Neural cell (in vitro differentiated cells): ENCODE data around the gene SLC38A5.

Experiments used
- EP300 ChIP-seq: fragments of 450-650 bp; conservative IDR thresholded peaks from 2 replicates; pipeline ENCODE4 v1.6.1; 2014; ENCODE audit warnings: antibody characterized with exemption, mild to moderate bottlenecking, moderate library complexity; ENCODE audit not compliant: poor library complexity, severe bottlenecking
- EZH2 ChIP-seq: fragments of 200-600, 300-800 bp; shearing (Covaris generic), sonication (generic); IDR thresholded peaks from 2 replicates; pipeline ENCODE4 v1.6.1; 2014; ENCODE audit warnings: antibody characterized with exemption, low read length, borderline replicate concordance, mild to moderate bottlenecking; ENCODE audit not compliant: insufficient read depth, poor library complexity, severe bottlenecking
- MXI1 ChIP-seq: fragments of 450-650 bp; conservative IDR thresholded peaks from 2 replicates; pipeline ENCODE4 v1.6.1; 2014; ENCODE audit warnings: antibody characterized with exemption, mild to moderate bottlenecking; ENCODE audit not compliant: poor library complexity, severe bottlenecking
- POLR2AphosphoS5 ChIP-seq: IDR thresholded peaks from 2 replicates; pipeline ENCODE4 v1.6.1; 2012
- RAD21 ChIP-seq: fragments of 450-650 bp; conservative IDR thresholded peaks from 2 replicates; pipeline ENCODE4 v1.6.1; 2014; ENCODE audit warnings: antibody characterized with exemption, mild to moderate bottlenecking, moderate library complexity
- SMC3 ChIP-seq: fragments of 450-650 bp; conservative IDR thresholded peaks from 2 replicates; pipeline ENCODE4 v1.6.1; 2014; ENCODE audit warnings: antibody characterized with exemption, mild to moderate bottlenecking, moderate library complexity; ENCODE audit not compliant: poor library complexity
- TAF1 ChIP-seq: IDR thresholded peaks from 2 replicates; pipeline ENCODE4 v1.6.1; 2012; ENCODE audit warnings: low read depth
- TF ChIP-seq, protein P1 (sequence below): fragments of 450-650 bp; IDR thresholded peaks from 2 replicates; pipeline ENCODE4 v1.5.1; 2014; ENCODE audit warnings: antibody characterized with exemption, mild to moderate bottlenecking, moderate library complexity; ENCODE audit not compliant: poor library complexity, severe bottlenecking
- TF ChIP-seq, protein P2 (sequence below): IDR thresholded peaks from 2 replicates; pipeline ENCODE4 v1.6.1; 2012; ENCODE audit warnings: borderline replicate concordance

DNA sequence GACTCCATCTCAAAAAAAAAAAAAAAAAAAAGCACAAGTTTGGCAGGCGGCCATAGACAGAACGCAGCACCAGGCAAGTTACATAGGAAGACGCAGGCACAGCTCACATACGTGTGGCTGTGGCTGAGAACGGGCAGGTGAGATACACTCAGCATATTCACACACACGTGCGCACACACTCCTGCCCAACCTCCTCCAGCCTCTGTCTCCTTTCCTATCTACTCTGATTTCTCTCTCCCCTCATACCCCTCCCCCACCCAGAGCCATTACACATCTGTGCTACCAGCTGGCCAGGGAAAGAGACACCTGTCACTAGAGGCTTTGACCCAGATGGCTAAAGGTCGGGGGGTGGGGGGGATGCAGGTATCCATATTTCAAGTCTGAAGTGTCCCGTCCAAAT, 2.2 kb upstream of the SLC38A5 start:
- TF ChIP-seq TAF1 (no peak), EZH2 (no peak), EP300 (no peak), POLR2AphosphoS5 (no peak), SMC3 (no peak), RAD21 (no peak), MXI1 (no peak)
- TF ChIP-seq, protein P1, sequence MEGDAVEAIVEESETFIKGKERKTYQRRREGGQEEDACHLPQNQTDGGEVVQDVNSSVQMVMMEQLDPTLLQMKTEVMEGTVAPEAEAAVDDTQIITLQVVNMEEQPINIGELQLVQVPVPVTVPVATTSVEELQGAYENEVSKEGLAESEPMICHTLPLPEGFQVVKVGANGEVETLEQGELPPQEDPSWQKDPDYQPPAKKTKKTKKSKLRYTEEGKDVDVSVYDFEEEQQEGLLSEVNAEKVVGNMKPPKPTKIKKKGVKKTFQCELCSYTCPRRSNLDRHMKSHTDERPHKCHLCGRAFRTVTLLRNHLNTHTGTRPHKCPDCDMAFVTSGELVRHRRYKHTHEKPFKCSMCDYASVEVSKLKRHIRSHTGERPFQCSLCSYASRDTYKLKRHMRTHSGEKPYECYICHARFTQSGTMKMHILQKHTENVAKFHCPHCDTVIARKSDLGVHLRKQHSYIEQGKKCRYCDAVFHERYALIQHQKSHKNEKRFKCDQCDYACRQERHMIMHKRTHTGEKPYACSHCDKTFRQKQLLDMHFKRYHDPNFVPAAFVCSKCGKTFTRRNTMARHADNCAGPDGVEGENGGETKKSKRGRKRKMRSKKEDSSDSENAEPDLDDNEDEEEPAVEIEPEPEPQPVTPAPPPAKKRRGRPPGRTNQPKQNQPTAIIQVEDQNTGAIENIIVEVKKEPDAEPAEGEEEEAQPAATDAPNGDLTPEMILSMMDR: no peak
- TF ChIP-seq, protein P2, sequence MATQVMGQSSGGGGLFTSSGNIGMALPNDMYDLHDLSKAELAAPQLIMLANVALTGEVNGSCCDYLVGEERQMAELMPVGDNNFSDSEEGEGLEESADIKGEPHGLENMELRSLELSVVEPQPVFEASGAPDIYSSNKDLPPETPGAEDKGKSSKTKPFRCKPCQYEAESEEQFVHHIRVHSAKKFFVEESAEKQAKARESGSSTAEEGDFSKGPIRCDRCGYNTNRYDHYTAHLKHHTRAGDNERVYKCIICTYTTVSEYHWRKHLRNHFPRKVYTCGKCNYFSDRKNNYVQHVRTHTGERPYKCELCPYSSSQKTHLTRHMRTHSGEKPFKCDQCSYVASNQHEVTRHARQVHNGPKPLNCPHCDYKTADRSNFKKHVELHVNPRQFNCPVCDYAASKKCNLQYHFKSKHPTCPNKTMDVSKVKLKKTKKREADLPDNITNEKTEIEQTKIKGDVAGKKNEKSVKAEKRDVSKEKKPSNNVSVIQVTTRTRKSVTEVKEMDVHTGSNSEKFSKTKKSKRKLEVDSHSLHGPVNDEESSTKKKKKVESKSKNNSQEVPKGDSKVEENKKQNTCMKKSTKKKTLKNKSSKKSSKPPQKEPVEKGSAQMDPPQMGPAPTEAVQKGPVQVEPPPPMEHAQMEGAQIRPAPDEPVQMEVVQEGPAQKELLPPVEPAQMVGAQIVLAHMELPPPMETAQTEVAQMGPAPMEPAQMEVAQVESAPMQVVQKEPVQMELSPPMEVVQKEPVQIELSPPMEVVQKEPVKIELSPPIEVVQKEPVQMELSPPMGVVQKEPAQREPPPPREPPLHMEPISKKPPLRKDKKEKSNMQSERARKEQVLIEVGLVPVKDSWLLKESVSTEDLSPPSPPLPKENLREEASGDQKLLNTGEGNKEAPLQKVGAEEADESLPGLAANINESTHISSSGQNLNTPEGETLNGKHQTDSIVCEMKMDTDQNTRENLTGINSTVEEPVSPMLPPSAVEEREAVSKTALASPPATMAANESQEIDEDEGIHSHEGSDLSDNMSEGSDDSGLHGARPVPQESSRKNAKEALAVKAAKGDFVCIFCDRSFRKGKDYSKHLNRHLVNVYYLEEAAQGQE: no peak
